Measurements from ENCODE around the gene TMEM185A.
"Not testable (repeated sequence)": the region's sequence is repeated elsewhere in the genome, so short reads cannot be mapped to it uniquely, and the experiment has no call there.

Gene TMEM185A

GRCh38 chrX:149619662-149620061 lies 11.9 kb downstream of the TMEM185A start:
- not testable (repeated sequence) for DNase-seq

- DNase-seq: no peak
Measured at GRCh38 chrX:149618871-149619270, 12.7 kb downstream of the TMEM185A start.

- DNase-seq: no peak
Measured at GRCh38 chrX:149611623-149612175, 19.9 kb downstream of the TMEM185A start.

- DNase-seq: no peak
Measured at GRCh38 chrX:149610511-149610910, 21.1 kb downstream of the TMEM185A start.

GRCh38 chrX:149607699-149608098 lies 23.9 kb downstream of the TMEM185A start:
- no peak for DNase-seq

GRCh38 chrX:149605248-149605885 lies 26.2 kb downstream of the TMEM185A start:
- DNase-seq: not testable (repeated sequence)

GRCh38 chrX:149598603-149599002 lies 33.0 kb downstream of the TMEM185A start:
- not testable (repeated sequence) for DNase-seq

GRCh38 chrX:149595943-149596342 lies 35.6 kb downstream of the TMEM185A start:
- DNase-seq: not testable (repeated sequence)

GRCh38 chrX:149595214-149595613 lies 36.4 kb downstream of the TMEM185A start, which contains the start of gene HSFX2:
Gene HSFX2, minus strand, starts transcription at chrX:149595314. Its CDS starts 614 bp downstream, at chrX:149594700.
- DNase-seq: not testable (repeated sequence)

- not testable (repeated sequence) for DNase-seq
Measured at GRCh38 chrX:149590993-149591392, 40.6 kb downstream of the TMEM185A start.

- not testable (repeated sequence) for DNase-seq
Measured at GRCh38 chrX:149587359-149587758, 44.2 kb downstream of the TMEM185A start, which contains the start of gene MAGEA9B. Gene MAGEA9B, minus strand, starts transcription at chrX:149587459. Its CDS starts 4,280 bp downstream, at chrX:149583179.

- DNase-seq: not testable (repeated sequence)
Measured at GRCh38 chrX:149585631-149586030, 46.0 kb downstream of the TMEM185A start.

GRCh38 chrX:149573456-149573855 lies 58.1 kb downstream of the TMEM185A start:
- DNase-seq: not testable (repeated sequence)

GRCh38 chrX:149572743-149573142 lies 58.8 kb downstream of the TMEM185A start:
- no peak for DNase-seq

- no peak for DNase-seq
Measured at GRCh38 chrX:149571770-149572169, 59.8 kb downstream of the TMEM185A start.

- no peak for DNase-seq
Measured at GRCh38 chrX:149570668-149571067, 60.9 kb downstream of the TMEM185A start.

GRCh38 chrX:149569770-149570169 lies 61.8 kb downstream of the TMEM185A start:
- DNase-seq: no peak

- no peak for DNase-seq
Measured at GRCh38 chrX:149568701-149569296, 62.8 kb downstream of the TMEM185A start.

GRCh38 chrX:149567621-149568417 lies 63.8 kb downstream of the TMEM185A start:
- no peak for DNase-seq

- DNase-seq: no peak
Measured at GRCh38 chrX:149563359-149563758, 68.2 kb downstream of the TMEM185A start.

GRCh38 chrX:149555251-149555650 lies 76.3 kb downstream of the TMEM185A start:
- not testable (repeated sequence) for DNase-seq

GRCh38 chrX:149551939-149552248 lies 79.7 kb downstream of the TMEM185A start:
- DNase-seq: not testable (repeated sequence)

- DNase-seq: not testable (repeated sequence)
Measured at GRCh38 chrX:149551245-149551938, 80.2 kb downstream of the TMEM185A start.

Data from cerebellar nuclear complex (tissue), 1 donor.